Naive thymus-derived CD4-positive, alpha-beta T cell (primary cell): ENCODE measurements around the gene SNX21. TPM values are rescaled to one million over a fixed set of nuclear protein-coding genes. Genes with fewer than 3 reads are reported as not detected.

Experiments used
- ATAC-seq: fragments of 150-1000 bp; cut with Tn5 transposase; 2 replicates; pipeline ENCODE4 v1.10.0; 2021; ENCODE audit warnings: mild to moderate bottlenecking, moderate library complexity
- CTCF ChIA-PET: fragments of 350-600 bp; sonication (Branson Sonifier 250); formaldehyde crosslinking; loops from one replicate; lab custom pipeline; 2021; ENCODE audit warnings: antibody characterized with exemption; lab: Charles Lee
- POLR2A ChIA-PET: fragments of 350-600 bp; sonication (Branson Sonifier 250); formaldehyde crosslinking; loops from one replicate; lab custom pipeline; 2021; ENCODE audit warnings: antibody characterized with exemption, inconsistent platforms; lab: Charles Lee
- DNase-seq, 9 donors: peaks; one replicate each; pipeline versions ENCODE4 v3.0.0 to v3.0.0-alpha.2; 2020 to 2022; ENCODE audit warnings: mixed read lengths in 1 of 9
- H3K27ac ChIP-seq: one replicate; pipeline ENCODE4 v1.7.0; 2013; ENCODE audit warnings: mild to moderate bottlenecking, low read depth, low read length, moderate library complexity
- H3K27me3 ChIP-seq, 2 donors: one replicate each; pipeline ENCODE4 v1.7.0; 2013; ENCODE audit warnings: low read length in 2 of 2, mild to moderate bottlenecking in 2 of 2, moderate library complexity in 2 of 2; ENCODE audit not compliant: control insufficient read depth in 2 of 2, insufficient read depth in 2 of 2
- H3K36me3 ChIP-seq, 3 experiments: 1 replicate in 2 of 3; 2 replicates in 1 of 3; pipeline ENCODE4 v1.7.0; 2013; ENCODE audit warnings: low read length in 3 of 3, mild to moderate bottlenecking in 3 of 3, moderate library complexity in 1 of 3; ENCODE audit not compliant: insufficient read depth in 3 of 3, control insufficient read depth in 2 of 3
- H3K4me1 ChIP-seq, 2 donors: one replicate each; pipeline ENCODE4 v1.7.0; 2013; ENCODE audit warnings: low read length in 2 of 2, mild to moderate bottlenecking in 2 of 2, moderate library complexity in 1 of 2; ENCODE audit not compliant: control insufficient read depth in 2 of 2, insufficient read depth in 2 of 2
- H3K4me3 ChIP-seq: 2 replicates; pipeline ENCODE4 v1.7.0; 2013; ENCODE audit warnings: mild to moderate bottlenecking, low read length
- H3K9me3 ChIP-seq, 3 experiments: 1 replicate in 2 of 3; 2 replicates in 1 of 3; pipeline ENCODE4 v1.7.0; 2013; ENCODE audit warnings: low read length in 3 of 3; ENCODE audit not compliant: control insufficient read depth in 2 of 3
- H3K27ac Mint-ChIP-seq, 9 donors: one replicate each; pipeline ENCODE4 v1.8.0; 2020 to 2022; ENCODE audit warnings: mixed read lengths in 9 of 9, mild to moderate bottlenecking in 8 of 9, moderate library complexity in 5 of 9, inconsistent platforms in 2 of 9
- H3K27me3 Mint-ChIP-seq, 5 donors: one replicate each; pipeline ENCODE4 v1.8.0; 2021 to 2022; ENCODE audit warnings: mixed read lengths in 5 of 5, mild to moderate bottlenecking in 1 of 5
- H3K36me3 Mint-ChIP-seq, 5 donors: one replicate each; pipeline ENCODE4 v1.8.0; 2020 to 2022; ENCODE audit warnings: mixed read lengths in 5 of 5, mild to moderate bottlenecking in 3 of 5, inconsistent platforms in 1 of 5
- H3K4me1 Mint-ChIP-seq, 7 donors: one replicate each; pipeline ENCODE4 v1.8.0; 2020 to 2022; ENCODE audit warnings: mixed read lengths in 7 of 7, mild to moderate bottlenecking in 3 of 7, inconsistent platforms in 1 of 7
- H3K4me3 Mint-ChIP-seq, 10 donors: one replicate each; pipeline ENCODE4 v1.8.0; 2020 to 2022; ENCODE audit warnings: mild to moderate bottlenecking in 10 of 10, mixed read lengths in 10 of 10, moderate library complexity in 6 of 10, inconsistent platforms in 2 of 10
- H3K9me3 Mint-ChIP-seq, 11 donors: one replicate each; pipeline ENCODE4 v1.8.0; 2020 to 2022; ENCODE audit warnings: mixed read lengths in 11 of 11, mild to moderate bottlenecking in 4 of 11, inconsistent platforms in 1 of 11, moderate library complexity in 1 of 11
- intact Hi-C, 2 donors: fragments of 100-400 bp; cut with micrococcal nuclease; formaldehyde crosslinking; loops; one replicate each; pipeline ENCODE4 v1.15.1; 2023
- polyA plus RNA-seq, 2 donors: library from polyadenylated mRNA; unstranded; fragments of 300-500 nt; fragmentation: Illumina TruSeq; gene quantifications; one replicate each; pipeline ENCODE4 v1.2.3, GENCODE V29; 2021
- total RNA-seq, 6 experiments: library from RNA in 5 of 6; stranded (reverse) in 5 of 6; gene quantifications; 1 replicate in 5 of 6; 2 replicates in 1 of 6; pipeline ENCODE4 v1.2.3 and lab custom pipeline; 2021 to 2026

SNX21 gene
- total and polyA plus RNA-seq, 7 experiments from 2014 or later = 0.30 to 4.9 (median 1.1) TPM

DNA sequence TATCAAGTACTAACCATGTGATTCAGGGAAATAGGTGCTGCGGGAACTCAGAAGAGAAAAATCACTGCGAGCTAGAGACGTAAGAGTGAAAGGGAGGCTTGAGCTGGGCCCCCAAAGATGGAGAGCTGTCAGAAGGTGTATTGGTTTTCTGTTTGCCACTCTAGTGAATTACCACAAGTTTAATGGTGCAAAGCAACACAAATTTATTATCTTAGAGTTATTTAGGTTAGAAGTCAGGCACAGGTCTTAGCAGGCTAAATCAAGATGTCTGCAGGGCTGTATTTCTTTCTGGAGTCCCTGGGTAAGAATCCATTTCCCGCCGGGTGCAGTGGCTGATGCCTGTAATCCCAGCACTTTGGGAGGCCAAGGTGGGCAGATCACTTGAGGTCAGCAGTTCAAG, 26.3 kb downstream of the SNX21 start:
- POLR2A ChIA-PET = interaction anchor here (5.3 kb wide), 1 partner anchor 23 kb away, joined by 64 read pairs; the partner anchor contains the start of gene ZSWIM1
- Histone ChIP-seq H3K4me1 (peaks cover 16 to 20% of the 10 kb centered on the region in 2 donors), H3K36me3 (peaks cover 0 to 5% (median 0%) of the 10 kb centered on the region in 3 experiments), H3K27me3 (no peaks in the 10 kb centered on the region), H3K4me3 (no peak overlapping the region), H3K27ac (no peak overlapping the region), H3K9me3 (no peaks in the 10 kb centered on the region)
- Mint-ChIP-seq H3K27ac (no peak overlapping the region), H3K4me3 (peak overlapping the region in 1 of 10 donors; percentile 56), H3K27me3 (no peaks in the 10 kb centered on the region), H3K4me1 (peaks cover 16 to 56% (median 54%) of the 10 kb centered on the region in 7 donors), H3K9me3 (peaks cover 0 to 3% (median 0%) of the 10 kb centered on the region in 11 donors), H3K36me3 (peaks cover 0 to 19% (median 11%) of the 10 kb centered on the region in 5 donors)
- intact Hi-C loops = loop anchor here in 1 of 2 donors (5.0 to 10.0 kb wide), 2 partner anchors 445 to 973 kb away; partner anchors contain the start of genes PIGT and YWHAB
- no peak for DNase-seq
- ATAC-seq = no peak
- CTCF ChIA-PET = no interaction called here

DNA sequence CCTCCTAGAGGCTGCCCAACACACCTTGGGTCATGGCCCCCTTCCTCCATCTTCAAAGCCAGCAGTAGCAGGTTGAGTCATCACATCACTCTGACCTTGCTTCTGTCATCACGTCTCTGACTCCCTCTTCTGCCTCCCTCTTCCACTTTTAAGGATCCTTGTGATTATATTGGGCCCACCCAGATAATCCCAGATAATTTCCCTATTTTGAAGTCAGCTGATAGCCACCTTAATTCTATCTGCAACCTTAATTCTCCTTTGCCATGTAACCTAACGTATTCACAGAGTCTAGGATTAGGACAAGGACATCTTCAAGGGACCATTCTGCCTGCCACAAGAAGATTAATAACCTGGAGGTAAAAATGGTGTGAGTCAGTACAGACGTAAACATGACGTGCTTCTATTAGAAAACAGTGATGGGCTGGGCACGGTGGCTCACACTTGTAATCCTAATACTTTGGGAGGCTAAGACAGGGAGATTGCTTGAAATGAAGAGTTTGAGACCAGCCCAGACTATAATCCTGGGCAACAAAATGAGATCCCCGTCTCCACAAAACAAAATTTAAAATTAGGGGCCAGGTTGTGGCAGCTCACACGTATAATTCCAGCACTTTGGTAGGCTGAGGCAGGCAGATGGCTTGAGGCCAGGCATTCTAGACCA, 27.1 kb downstream of the SNX21 start:
- Histone ChIP-seq H3K27me3 (no peaks in the 10 kb centered on the region), H3K27ac (no peak overlapping the region), H3K4me3 (no peak overlapping the region), H3K36me3 (peaks cover 0 to 5% (median 0%) of the 10 kb centered on the region in 3 experiments), H3K9me3 (no peaks in the 10 kb centered on the region), H3K4me1 (peaks cover 14 to 15% of the 10 kb centered on the region in 2 donors)
- ChIA-PET POLR2A (interaction anchor here (1.1 to 5.3 kb wide), 2 partner anchors 22 to 75 kb away, joined by 4 to 64 read pairs; partner anchors contain the start of gene ZSWIM1), CTCF (no interaction called here)
- H3K27ac Mint-ChIP-seq = peak overlapping the region in 1 of 9 donors; percentile 32
- H3K4me3 Mint-ChIP-seq = no peak overlapping the region
- intact Hi-C loops = no loop called here
- DNase-seq = no peak
- ATAC-seq = no peak
- no peaks in the 10 kb centered on the region for H3K27me3 Mint-ChIP-seq
- peaks cover 16 to 50% (median 47%) of the 10 kb centered on the region in 7 donors for H3K4me1 Mint-ChIP-seq
- peaks cover 0 to 19% (median 11%) of the 10 kb centered on the region in 5 donors for H3K36me3 Mint-ChIP-seq
- H3K9me3 Mint-ChIP-seq = peaks cover 0 to 3% (median 0%) of the 10 kb centered on the region in 11 donors

GRCh38 chr20:45861221-45862075, 27.8 kb downstream of the SNX21 start:
- H3K4me1 Mint-ChIP-seq = peaks cover 15 to 44% (median 40%) of the 10 kb centered on the region in 7 donors
- DNase-seq (no peak), ATAC-seq (no peak)
- H3K36me3 Mint-ChIP-seq = peaks cover 0 to 19% (median 11%) of the 10 kb centered on the region in 5 donors
- H3K27ac ChIP-seq = no peak overlapping the region
- no peaks in the 10 kb centered on the region for H3K9me3 ChIP-seq
- H3K27me3 ChIP-seq = no peaks in the 10 kb centered on the region
- intact Hi-C loops = no loop called here
- CTCF ChIA-PET = no interaction called here
- H3K4me3 ChIP-seq = no peak overlapping the region
- H3K4me1 ChIP-seq = peaks cover 7 to 8% of the 10 kb centered on the region in 2 donors
- H3K36me3 ChIP-seq = peaks cover 0 to 5% (median 0%) of the 10 kb centered on the region in 3 experiments
- H3K27ac Mint-ChIP-seq = no peak overlapping the region
- peaks cover 0 to 3% (median 0%) of the 10 kb centered on the region in 11 donors for H3K9me3 Mint-ChIP-seq
- POLR2A ChIA-PET = interaction anchor here (1.1 kb wide), 1 partner anchor 74 kb away, joined by 4 read pairs; no protein-coding TSS in a partner anchor
- H3K27me3 Mint-ChIP-seq = no peaks in the 10 kb centered on the region
- no peak overlapping the region for H3K4me3 Mint-ChIP-seq

- no peaks in the 10 kb centered on the region for H3K9me3 ChIP-seq
- H3K4me1 Mint-ChIP-seq = peaks cover 5 to 26% (median 17%) of the 10 kb centered on the region in 7 donors
- H3K27me3 Mint-ChIP-seq = no peaks in the 10 kb centered on the region
- no peaks in the 10 kb centered on the region for H3K27me3 ChIP-seq
- H3K4me3 ChIP-seq = no peak overlapping the region
- ChIA-PET POLR2A (interaction anchor here (0.8 kb wide), 1 partner anchor 26 kb away, joined by 4 read pairs; no protein-coding TSS in a partner anchor), CTCF (no interaction called here)
- intact Hi-C loops = no loop called here
- H3K36me3 Mint-ChIP-seq = peaks cover 0 to 22% (median 13%) of the 10 kb centered on the region in 5 donors
- H3K9me3 Mint-ChIP-seq = no peaks in the 10 kb centered on the region
- peak overlapping the region in 1 of 9 donors; percentile 59 for H3K27ac Mint-ChIP-seq
- no peak overlapping the region for H3K4me3 Mint-ChIP-seq
- DNase-seq (no peak), ATAC-seq (no peak)
- H3K36me3 ChIP-seq = no peaks in the 10 kb centered on the region
- no peak overlapping the region for H3K27ac ChIP-seq
- H3K4me1 ChIP-seq = no peaks in the 10 kb centered on the region
Observed at GRCh38 chr20:45863543-45864470, 30.2 kb downstream of the SNX21 start.

DNA sequence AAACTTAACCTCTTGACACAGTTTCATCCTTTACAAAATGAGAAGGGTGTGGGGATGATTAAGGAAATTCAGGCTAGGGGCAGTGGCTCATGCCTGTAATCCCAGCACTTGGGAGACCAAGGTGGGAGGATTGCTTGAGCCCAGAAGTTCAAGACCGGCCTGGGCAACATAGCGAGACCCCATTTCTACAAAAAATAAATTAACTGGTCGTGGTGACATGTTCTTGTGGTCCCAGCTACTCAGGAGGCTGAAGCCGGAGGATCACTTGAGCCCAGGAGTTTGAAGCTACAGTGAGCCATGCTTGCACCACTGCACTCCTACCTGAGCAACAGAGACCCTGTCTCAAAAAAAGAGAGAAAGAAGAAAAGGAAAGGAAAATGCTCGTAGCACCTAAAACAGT, 32.9 kb downstream of the SNX21 start:
- POLR2A ChIA-PET = interaction anchor here (2.7 kb wide), 1 partner anchor 9 kb away, joined by 8 read pairs; the partner anchor contains the start of genes ACOT8 and ZSWIM3
- CTCF ChIA-PET = no interaction called here
- H3K4me3 Mint-ChIP-seq = no peak overlapping the region

More for the DNA sequence above, 32.9 kb downstream of the SNX21 start:
- Mint-ChIP-seq H3K9me3 (no peaks in the 10 kb centered on the region), H3K36me3 (peaks cover 0 to 7% (median 3%) of the 10 kb centered on the region in 5 donors), H3K4me1 (peaks cover 0 to 9% (median 2%) of the 10 kb centered on the region in 7 donors), H3K27ac (peak overlapping the region in 1 of 9 donors; percentile 51), H3K27me3 (no peaks in the 10 kb centered on the region)
- Histone ChIP-seq H3K4me3 (no peak overlapping the region), H3K9me3 (no peaks in the 10 kb centered on the region), H3K27me3 (no peaks in the 10 kb centered on the region), H3K4me1 (no peaks in the 10 kb centered on the region), H3K36me3 (no peaks in the 10 kb centered on the region), H3K27ac (no peak overlapping the region)
- ATAC-seq = no peak
- intact Hi-C loops = no loop called here
- no peak for DNase-seq
